Activated naive CD4-positive, alpha-beta T cell treated with anti-CD3 and anti-CD28 coated beads for 36 hours (primary cell): ENCODE data around the gene CAMK2D. TPM values are rescaled to one million over a fixed set of nuclear protein-coding genes. Genes with fewer than 3 reads are reported as not detected.

Source experiments
- CTCF ChIA-PET: fragments of 350-600 bp; sonication (Branson Sonifier 250); formaldehyde crosslinking; loops from one replicate; lab custom pipeline; 2021; ENCODE audit warnings: antibody characterized with exemption; lab: Charles Lee
- DNase-seq: peaks from one replicate; pipeline ENCODE4 v3.0.0-alpha.2; 2020
- H3K27ac Mint-ChIP-seq: one replicate; pipeline ENCODE4 v1.8.0; 2021; ENCODE audit warnings: mild to moderate bottlenecking, mixed read lengths
- H3K27me3 Mint-ChIP-seq: one replicate; pipeline ENCODE4 v1.8.0; 2021; ENCODE audit warnings: low read depth, mixed read lengths
- H3K36me3 Mint-ChIP-seq: one replicate; pipeline ENCODE4 v1.8.0; 2021; ENCODE audit warnings: low read depth, mixed read lengths
- H3K4me1 Mint-ChIP-seq: one replicate; pipeline ENCODE4 v1.8.0; 2021; ENCODE audit warnings: low read depth, mixed read lengths
- H3K4me3 Mint-ChIP-seq: one replicate; pipeline ENCODE4 v1.8.0; 2021; ENCODE audit warnings: mild to moderate bottlenecking, moderate library complexity, mixed read lengths
- H3K9me3 Mint-ChIP-seq: one replicate; pipeline ENCODE4 v1.8.0; 2021; ENCODE audit warnings: mixed read lengths
- intact Hi-C: fragments of 100-400 bp; cut with micrococcal nuclease; formaldehyde crosslinking; loops from one replicate; pipeline ENCODE4 v1.15.1; 2023
- total RNA-seq, 2 experiments: library from RNA; stranded (reverse); gene quantifications; one replicate each; pipeline ENCODE4 v1.2.3, GENCODE V29; 2021

The CAMK2D gene
- total RNA-seq, 2 experiments from 2014 or later: 75.7 to 78.3 TPM

DNA sequence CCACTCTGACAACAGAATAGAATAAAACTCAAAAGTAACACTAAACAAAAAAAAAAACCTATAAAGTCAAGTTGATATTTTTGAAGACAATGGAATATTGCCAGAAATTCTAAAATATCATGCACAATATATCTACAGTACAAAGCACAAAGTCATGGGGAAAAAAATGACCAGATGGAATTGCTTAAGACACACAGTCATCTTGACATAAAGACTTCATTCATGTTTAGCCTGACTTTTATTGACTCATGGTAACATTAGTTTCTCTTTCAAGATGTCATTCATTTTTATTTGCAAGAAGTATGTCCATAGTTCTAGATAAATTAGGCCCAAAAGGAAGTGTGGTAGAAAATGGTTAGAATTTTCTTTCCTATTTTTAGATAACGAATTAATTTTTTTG lies 259.1 kb downstream of the CAMK2D start:
- intact Hi-C loops: no loop called here
- Mint-ChIP-seq H3K4me3 (no peak overlapping the region), H3K4me1 (no peaks in the 10 kb centered on the region), H3K27ac (no peak overlapping the region), H3K36me3 (peaks cover 41% of the 10 kb centered on the region), H3K9me3 (no peaks in the 10 kb centered on the region), H3K27me3 (no peaks in the 10 kb centered on the region)
- CTCF ChIA-PET: no interaction called here
- no peak for DNase-seq

DNA sequence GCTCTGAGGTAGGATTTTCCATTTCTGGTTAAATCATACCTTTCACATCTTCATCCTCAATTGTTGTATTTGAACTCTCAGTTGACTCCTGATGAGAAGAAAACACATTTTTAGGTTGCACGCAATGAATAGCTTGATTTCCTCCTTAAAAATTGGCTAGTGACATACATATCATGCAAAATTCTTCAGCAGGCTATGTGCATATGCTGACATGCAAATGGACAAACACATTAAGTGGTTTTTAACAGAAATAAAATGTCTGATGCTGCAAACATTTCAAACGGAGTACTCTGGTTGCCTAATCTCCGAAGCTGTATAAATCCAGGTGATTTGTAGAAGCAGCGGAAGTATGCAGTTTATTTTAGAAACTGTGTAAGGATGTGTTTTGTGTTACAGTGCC lies 261.1 kb downstream of the CAMK2D start:
- no peaks in the 10 kb centered on the region for H3K4me1 Mint-ChIP-seq
- intact Hi-C loops: no loop called here
- no peaks in the 10 kb centered on the region for H3K27me3 Mint-ChIP-seq
- CTCF ChIA-PET: interaction anchor here (0.6 kb wide), 2 partner anchors 12 to 116 kb away, joined by 3 read pairs; no protein-coding TSS in a partner anchor
- no peak for DNase-seq
- no peaks in the 10 kb centered on the region for H3K9me3 Mint-ChIP-seq
- H3K27ac Mint-ChIP-seq: no peak overlapping the region
- H3K36me3 Mint-ChIP-seq: peaks cover 53% of the 10 kb centered on the region
- H3K4me3 Mint-ChIP-seq: no peak overlapping the region

DNA sequence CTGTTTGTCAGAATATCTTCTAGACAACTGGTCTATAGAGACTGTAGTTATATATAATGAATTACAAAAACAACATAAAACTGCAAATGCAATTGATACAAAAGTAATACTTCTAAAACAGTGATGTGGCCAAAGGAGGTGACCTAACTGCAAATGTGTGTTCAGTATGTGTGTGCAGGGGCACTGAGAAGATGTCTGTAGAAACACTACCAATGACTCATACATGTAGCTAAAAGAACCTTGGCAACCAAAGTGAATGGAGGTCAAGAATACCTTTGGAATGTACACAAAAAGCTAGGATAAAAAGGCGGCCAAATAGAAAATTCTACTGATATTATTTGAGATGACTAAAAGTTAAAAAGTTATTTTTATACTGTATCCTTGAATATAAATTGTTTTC lies 261.8 kb downstream of the CAMK2D start:
- CTCF ChIA-PET: interaction anchor here (0.6 kb wide), 1 partner anchor 11 kb away, joined by 3 read pairs; no protein-coding TSS in a partner anchor
- intact Hi-C loops: no loop called here

DNA sequence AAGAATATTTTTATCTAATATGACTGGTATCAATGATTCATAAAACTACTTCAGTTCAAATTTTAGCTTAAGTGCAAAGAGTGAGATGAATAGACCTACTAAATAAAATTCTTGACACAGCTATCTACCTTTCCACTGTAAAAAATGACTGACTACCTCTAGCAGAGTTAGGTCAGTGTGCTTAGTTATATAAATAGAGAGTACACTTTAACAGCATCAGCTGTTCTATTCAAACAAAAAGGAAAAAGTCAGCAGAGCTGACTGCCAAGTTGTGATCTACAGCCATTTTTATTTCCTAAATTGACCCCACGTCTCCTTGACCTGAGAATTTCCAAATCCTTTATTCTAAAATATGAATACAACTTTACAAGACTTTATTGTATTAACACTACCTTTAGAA lies 262.4 kb downstream of the CAMK2D start:
- intact Hi-C loops: no loop called here
- H3K4me3 Mint-ChIP-seq: no peak overlapping the region
- no peaks in the 10 kb centered on the region for H3K27me3 Mint-ChIP-seq
- no peaks in the 10 kb centered on the region for H3K4me1 Mint-ChIP-seq
- H3K36me3 Mint-ChIP-seq: peaks cover 55% of the 10 kb centered on the region
- CTCF ChIA-PET: no interaction called here
- H3K9me3 Mint-ChIP-seq: peaks cover 4% of the 10 kb centered on the region
- H3K27ac Mint-ChIP-seq: no peak overlapping the region
- DNase-seq: no peak

More for the DNA sequence above, 261.8 kb downstream of the CAMK2D start:
- Mint-ChIP-seq H3K9me3 (peaks cover 4% of the 10 kb centered on the region), H3K4me3 (no peak overlapping the region), H3K27ac (no peak overlapping the region), H3K36me3 (peaks cover 57% of the 10 kb centered on the region), H3K27me3 (no peaks in the 10 kb centered on the region), H3K4me1 (no peaks in the 10 kb centered on the region)
- no peak for DNase-seq

DNA sequence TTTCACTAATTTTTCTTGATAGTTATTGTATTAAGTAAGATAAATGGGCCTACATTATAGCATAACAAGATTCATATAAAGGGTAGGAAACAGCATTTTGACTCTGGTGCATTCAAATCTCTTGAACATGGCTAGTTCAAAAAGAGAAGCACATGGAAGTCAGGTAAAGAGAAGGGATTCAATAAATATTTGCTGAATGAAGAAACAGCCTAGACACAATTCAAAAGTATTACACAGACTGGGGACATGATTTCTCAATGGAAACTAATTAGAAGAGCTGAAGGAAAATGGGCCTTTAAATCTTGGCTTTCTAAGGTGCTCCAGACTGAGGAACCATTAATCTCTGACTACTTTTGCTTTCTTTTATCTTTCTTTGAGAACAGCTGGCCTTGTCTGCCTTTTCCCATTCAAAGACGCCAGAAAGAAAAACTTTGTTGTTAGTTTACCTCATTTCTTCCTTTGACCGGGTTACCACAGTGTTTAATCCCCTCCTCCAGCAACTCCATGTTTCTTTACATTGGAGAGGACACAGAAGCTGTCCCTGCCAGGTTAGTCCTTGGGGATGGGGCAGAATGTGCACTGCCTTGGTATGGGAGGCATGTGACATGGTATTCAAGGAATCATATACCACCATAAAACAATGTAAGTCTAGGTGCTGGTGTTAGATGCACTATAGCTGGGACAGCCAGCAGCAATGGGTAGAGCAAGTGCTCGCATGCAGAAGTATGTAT lies 264.2 kb downstream of the CAMK2D start:
- DNase-seq: no peak
- intact Hi-C loops: no loop called here
- Mint-ChIP-seq H3K4me3 (no peak overlapping the region), H3K9me3 (peaks cover 4% of the 10 kb centered on the region), H3K27ac (no peak overlapping the region), H3K4me1 (no peaks in the 10 kb centered on the region), H3K36me3 (peaks cover 43% of the 10 kb centered on the region), H3K27me3 (no peaks in the 10 kb centered on the region)
- CTCF ChIA-PET: no interaction called here

DNA sequence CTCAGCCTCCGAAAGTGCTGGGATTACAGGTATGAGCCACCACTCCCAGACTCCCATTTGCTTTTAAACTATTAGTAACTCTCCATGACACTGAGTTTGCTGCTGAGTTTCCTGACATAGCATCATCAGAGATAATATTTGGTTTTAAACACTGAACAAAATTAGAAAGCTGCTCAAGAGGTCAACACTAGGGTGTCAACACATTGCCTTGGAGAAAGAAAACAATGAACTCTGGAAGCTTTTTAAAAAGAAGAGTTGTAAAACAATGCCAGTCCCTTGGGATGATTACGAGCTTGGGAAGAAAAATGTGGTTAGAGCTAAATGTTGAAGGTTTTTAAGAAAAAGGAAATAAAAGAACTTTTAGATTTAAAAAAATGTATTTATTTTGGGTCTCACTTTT lies 264.8 kb downstream of the CAMK2D start:
- DNase-seq: no peak
- intact Hi-C loops: no loop called here
- H3K4me3 Mint-ChIP-seq: no peak overlapping the region
- peaks cover 4% of the 10 kb centered on the region for H3K9me3 Mint-ChIP-seq
- H3K4me1 Mint-ChIP-seq: no peaks in the 10 kb centered on the region
- H3K36me3 Mint-ChIP-seq: peaks cover 43% of the 10 kb centered on the region
- CTCF ChIA-PET: no interaction called here
- no peak overlapping the region for H3K27ac Mint-ChIP-seq
- no peaks in the 10 kb centered on the region for H3K27me3 Mint-ChIP-seq

DNA sequence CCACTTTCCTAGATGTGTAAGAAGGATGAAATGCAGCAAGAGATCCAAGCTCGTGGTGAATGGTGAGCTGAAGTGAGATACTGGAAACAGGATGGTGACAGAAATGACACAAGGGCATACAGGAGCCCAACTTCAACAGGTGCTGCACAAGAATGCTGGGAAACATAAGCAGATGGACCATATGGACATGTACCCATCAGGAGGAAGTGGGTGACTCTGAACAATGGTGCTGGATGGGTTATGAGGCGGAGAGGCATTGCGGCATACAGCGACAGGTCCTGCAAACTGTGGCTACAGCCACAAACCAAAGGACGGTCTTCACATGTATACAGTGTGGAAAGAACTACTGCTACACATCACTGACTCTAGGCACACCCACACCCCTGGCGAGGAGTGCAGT lies 265.7 kb downstream of the CAMK2D start:
- CTCF ChIA-PET: no interaction called here
- Mint-ChIP-seq H3K4me3 (no peak overlapping the region), H3K9me3 (peaks cover 4% of the 10 kb centered on the region), H3K27ac (peak overlapping the region; percentile 11), H3K4me1 (no peaks in the 10 kb centered on the region), H3K27me3 (no peaks in the 10 kb centered on the region), H3K36me3 (peaks cover 43% of the 10 kb centered on the region)
- no peak for DNase-seq
- intact Hi-C loops: no loop called here

DNA sequence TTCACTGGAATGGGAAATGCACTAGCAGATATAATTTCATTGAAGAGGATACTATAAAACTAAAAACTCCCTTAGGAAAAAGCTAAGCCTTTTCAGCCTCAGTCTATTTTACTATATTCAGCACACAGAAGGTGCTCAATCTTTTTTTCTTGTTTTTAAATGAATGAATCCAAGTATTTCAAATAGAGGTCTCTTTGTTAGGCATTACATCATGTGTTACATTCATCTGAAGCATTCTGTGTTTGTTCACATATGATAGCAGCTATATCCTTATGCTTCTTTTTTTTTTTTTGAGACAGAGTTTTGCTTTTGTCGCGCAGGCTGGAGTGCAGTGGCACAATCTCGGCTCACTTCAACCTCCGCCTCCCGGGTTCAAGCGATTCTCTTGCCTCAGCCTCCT lies 278.4 kb downstream of the CAMK2D start:
- Mint-ChIP-seq H3K4me3 (no peak overlapping the region), H3K36me3 (peaks cover 47% of the 10 kb centered on the region), H3K27me3 (no peaks in the 10 kb centered on the region), H3K9me3 (peaks cover 2% of the 10 kb centered on the region), H3K4me1 (peaks cover 11% of the 10 kb centered on the region), H3K27ac (no peak overlapping the region)
- intact Hi-C loops: no loop called here
- no peak for DNase-seq
- CTCF ChIA-PET: no interaction called here

DNA sequence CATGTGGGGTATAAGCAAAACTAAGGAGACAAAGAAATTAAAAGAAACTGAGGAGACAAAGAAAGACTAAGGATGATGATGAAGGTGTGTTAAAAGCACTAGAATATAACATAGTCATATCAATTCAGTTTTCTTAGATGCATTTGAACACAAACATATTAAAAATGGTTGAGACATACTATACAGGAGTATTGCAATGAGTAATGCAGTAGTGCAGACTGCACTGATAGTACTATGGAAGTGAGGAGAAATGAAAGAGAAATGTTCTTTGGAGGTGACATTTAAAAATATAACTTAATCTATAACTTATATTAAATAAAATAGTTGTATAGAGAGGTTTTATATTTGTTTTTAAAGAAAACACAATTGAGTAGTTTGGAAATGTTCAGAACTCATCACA lies 279.2 kb downstream of the CAMK2D start:
- Mint-ChIP-seq H3K36me3 (peaks cover 54% of the 10 kb centered on the region), H3K27me3 (no peaks in the 10 kb centered on the region), H3K4me1 (peaks cover 13% of the 10 kb centered on the region), H3K4me3 (no peak overlapping the region), H3K27ac (no peak overlapping the region), H3K9me3 (peaks cover 2% of the 10 kb centered on the region)
- DNase-seq: no peak
- CTCF ChIA-PET: no interaction called here
- intact Hi-C loops: no loop called here

DNA sequence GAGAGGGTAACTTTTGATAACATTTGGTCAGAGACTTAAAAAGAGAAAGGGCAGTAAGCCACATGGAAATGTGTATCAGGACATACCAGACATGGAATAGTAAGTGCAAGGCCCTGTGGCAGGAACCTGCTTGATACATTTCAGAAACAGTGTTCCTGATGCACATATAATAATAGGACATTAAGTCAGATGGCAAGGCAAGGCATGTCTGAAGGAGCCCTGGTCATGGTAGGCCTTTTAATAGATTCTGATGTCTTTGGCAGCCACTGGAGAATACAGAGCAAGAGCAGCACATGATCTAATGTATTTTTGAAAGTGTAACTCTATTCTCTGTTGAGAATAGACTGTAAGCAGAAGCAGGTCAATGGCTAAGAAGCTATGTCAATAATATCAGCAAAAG lies 279.7 kb downstream of the CAMK2D start:
- Mint-ChIP-seq H3K4me3 (no peak overlapping the region), H3K27me3 (no peaks in the 10 kb centered on the region), H3K27ac (no peak overlapping the region), H3K36me3 (peaks cover 55% of the 10 kb centered on the region), H3K4me1 (peaks cover 16% of the 10 kb centered on the region), H3K9me3 (peaks cover 5% of the 10 kb centered on the region)
- CTCF ChIA-PET: no interaction called here
- no peak for DNase-seq
- intact Hi-C loops: no loop called here

DNA sequence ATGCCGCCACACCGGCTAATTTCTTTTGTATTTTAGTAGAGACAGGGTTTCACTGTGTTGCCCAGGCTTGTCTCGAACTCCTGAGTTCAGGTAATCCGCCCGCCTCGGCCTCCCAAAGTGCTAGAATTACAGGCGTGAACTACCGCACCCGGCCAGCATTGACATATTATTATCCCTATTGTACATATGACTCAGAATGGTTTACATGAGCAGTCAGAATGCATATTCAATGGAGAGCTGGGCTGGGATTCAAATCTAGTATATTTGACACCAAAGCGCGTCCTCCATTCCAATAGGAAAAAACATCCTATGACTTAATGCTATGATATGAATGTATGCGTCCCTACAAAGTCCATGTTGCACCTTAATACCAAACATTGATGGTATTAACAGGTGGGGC lies 281.4 kb downstream of the CAMK2D start:
- CTCF ChIA-PET: no interaction called here
- Mint-ChIP-seq H3K27ac (no peak overlapping the region), H3K36me3 (peaks cover 58% of the 10 kb centered on the region), H3K27me3 (no peaks in the 10 kb centered on the region), H3K9me3 (peaks cover 11% of the 10 kb centered on the region), H3K4me1 (peaks cover 32% of the 10 kb centered on the region), H3K4me3 (no peak overlapping the region)
- intact Hi-C loops: no loop called here
- DNase-seq: no peak

DNA sequence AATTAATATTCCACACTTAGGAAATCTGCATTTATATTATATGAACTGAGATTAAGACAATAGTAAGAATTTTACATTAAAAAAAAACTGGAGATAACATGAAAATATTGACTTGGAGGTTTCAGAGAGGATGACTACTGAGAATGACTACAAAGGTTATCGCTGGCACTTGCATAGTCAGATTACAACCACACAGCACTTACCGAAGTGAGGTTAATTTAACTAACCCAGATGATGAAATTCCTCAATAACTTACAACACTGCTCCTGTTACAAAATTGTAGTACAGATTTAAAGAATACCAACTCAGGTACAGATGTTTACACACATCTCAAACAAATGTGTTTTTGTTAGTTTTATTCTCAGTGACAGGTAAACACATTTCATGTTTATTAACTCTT lies 283.5 kb downstream of the CAMK2D start:
- Mint-ChIP-seq H3K27me3 (no peaks in the 10 kb centered on the region), H3K36me3 (peaks cover 51% of the 10 kb centered on the region), H3K4me1 (peaks cover 45% of the 10 kb centered on the region), H3K27ac (peak overlapping the region; percentile 63), H3K4me3 (no peak overlapping the region), H3K9me3 (peaks cover 11% of the 10 kb centered on the region)
- CTCF ChIA-PET: no interaction called here
- no peak for DNase-seq
- intact Hi-C loops: loop anchor here (5.0 kb wide), 1 partner anchor 424 kb away; no protein-coding TSS in a partner anchor

DNA sequence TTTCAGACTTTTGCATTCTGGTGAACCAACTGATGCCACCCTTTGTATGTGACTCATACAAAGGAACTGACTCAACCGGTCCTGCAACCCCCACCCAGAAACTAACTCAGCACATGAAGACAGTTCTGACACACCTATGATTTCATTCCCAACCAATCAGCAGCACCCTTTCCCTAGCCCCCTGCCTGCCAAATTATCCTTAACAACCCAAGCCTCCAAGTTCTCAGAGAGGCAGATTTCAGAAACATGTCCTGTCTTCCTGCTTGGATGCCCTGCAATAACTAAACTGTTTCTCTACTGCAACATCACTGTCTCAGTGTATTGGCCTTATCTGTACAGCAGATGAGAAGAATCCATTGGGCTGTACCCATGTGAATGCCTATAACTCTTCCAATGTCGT lies 284.7 kb downstream of the CAMK2D start:
- intact Hi-C loops: loop anchor here (1.0 to 5.0 kb wide), 2 partner anchors 48 to 426 kb away; no protein-coding TSS in a partner anchor
- DNase-seq: peak; percentile 67
- Mint-ChIP-seq H3K36me3 (peaks cover 46% of the 10 kb centered on the region), H3K4me1 (peaks cover 48% of the 10 kb centered on the region), H3K27ac (peak overlapping the region; percentile 77), H3K4me3 (no peak overlapping the region), H3K27me3 (no peaks in the 10 kb centered on the region), H3K9me3 (peaks cover 11% of the 10 kb centered on the region)
- CTCF ChIA-PET: no interaction called here
